ENCODE results near the gene ATF6. TPM values are rescaled to one million over a fixed set of nuclear protein-coding genes. Genes with fewer than 3 reads are reported as not detected.

Gene ATF6, protein sequence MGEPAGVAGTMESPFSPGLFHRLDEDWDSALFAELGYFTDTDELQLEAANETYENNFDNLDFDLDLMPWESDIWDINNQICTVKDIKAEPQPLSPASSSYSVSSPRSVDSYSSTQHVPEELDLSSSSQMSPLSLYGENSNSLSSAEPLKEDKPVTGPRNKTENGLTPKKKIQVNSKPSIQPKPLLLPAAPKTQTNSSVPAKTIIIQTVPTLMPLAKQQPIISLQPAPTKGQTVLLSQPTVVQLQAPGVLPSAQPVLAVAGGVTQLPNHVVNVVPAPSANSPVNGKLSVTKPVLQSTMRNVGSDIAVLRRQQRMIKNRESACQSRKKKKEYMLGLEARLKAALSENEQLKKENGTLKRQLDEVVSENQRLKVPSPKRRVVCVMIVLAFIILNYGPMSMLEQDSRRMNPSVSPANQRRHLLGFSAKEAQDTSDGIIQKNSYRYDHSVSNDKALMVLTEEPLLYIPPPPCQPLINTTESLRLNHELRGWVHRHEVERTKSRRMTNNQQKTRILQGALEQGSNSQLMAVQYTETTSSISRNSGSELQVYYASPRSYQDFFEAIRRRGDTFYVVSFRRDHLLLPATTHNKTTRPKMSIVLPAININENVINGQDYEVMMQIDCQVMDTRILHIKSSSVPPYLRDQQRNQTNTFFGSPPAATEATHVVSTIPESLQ
- total RNA-seq (2022) (56.3 and 71.8 TPM in 2 replicates), Bru-seq, nascent RNA (percentile 95 among the genes with signal in this experiment), BruChase-seq, experiment 1, labeled RNA remaining after a 6-hour chase (percentile 91 among the genes with signal in this experiment), BruChase-seq, experiment 2, labeled RNA remaining after a 2-hour chase (percentile 87 among the genes with signal in this experiment)
- long read RNA-seq, full-length matches to known transcripts: 163 of 212 reads
- long read RNA-seq, partial matches to known transcripts: 8 of 212 reads
- long read RNA-seq, other reads (novel, unspliced or antisense): 41 of 212 reads

DNA sequence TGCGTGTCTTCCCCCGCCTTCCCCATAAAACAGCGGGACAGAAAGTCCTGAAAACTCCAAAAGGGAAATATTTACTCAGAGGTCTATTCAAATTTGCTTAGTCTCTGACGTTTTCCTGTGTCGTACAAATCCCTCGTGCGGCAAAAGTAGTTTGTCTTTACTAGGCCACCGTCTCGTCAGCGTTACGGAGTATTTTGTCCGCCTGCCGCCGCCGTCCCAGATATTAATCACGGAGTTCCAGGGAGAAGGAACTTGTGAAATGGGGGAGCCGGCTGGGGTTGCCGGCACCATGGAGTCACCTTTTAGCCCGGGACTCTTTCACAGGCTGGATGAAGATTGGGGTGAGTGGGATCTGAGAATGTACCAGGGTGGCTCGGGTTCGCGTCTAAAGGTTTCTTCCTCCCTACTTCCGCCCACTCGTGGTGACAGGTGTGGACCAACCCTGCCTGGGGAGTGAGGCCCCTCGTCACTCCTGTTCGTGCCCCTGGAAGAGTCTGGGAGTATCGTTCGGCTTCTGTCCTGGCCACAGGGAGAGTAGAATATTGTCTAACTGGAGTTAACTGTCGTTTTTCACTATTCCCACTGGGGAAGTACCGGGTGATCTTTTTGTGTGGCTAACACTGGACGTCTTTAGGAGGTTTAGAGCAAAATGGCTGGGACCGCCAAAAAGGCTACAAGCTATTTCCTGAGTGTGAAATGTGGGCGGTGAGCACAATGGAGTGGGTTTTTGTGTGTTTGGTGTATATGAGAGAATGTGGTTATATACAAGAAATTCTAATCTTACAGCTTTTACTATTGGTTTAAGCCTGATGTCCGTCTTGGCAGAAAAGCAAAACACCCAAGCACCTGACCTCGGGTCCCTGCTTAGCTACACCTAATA lies at the start of gene ATF6:
Gene ATF6 (plus strand): TSS at position 219 of the 880 bp plus-strand sequence. CDS start 41 bp downstream, at position 260.
- POLR2A ChIA-PET: interaction anchor here (0.6 to 2.2 kb wide), 19 partner anchors 8 to 568 kb away, joined by 3 to 17 read pairs (median 3); partner anchors contain the start of genes DUSP12, FCRLA and NDUFS2
- Mint-ChIP-seq H3K36me3 (ENCODE audit: insufficient read depth, unreplicated experiment) (peaks cover 11% of the 10 kb centered on the region), H3K4me1 (ENCODE audit: insufficient read depth, unreplicated experiment) (peaks cover 25% of the 10 kb centered on the region), H3K27me3 (ENCODE audit: insufficient read depth, unreplicated experiment) (no peaks in the 10 kb centered on the region), H3K9me3 (ENCODE audit: unreplicated experiment) (no peaks in the 10 kb centered on the region), H3K27ac (ENCODE audit: low read depth, unreplicated experiment) (peak within 1 kb of the TSS; percentile 100), H3K4me3 (ENCODE audit: unreplicated experiment) (peak within 1 kb of the TSS; percentile 100)
- BruUV-seq (replicated peaks): TSS peak; percentile 56
- intact Hi-C loops (cut with micrococcal nuclease): no loop called here
- CTCF ChIA-PET: interaction anchor here (0.7 to 2.2 kb wide), 11 partner anchors 10 to 377 kb away, joined by 3 to 13 read pairs (median 5); partner anchors contain the start of gene DUSP12
- TF ChIP-seq, protein P1, sequence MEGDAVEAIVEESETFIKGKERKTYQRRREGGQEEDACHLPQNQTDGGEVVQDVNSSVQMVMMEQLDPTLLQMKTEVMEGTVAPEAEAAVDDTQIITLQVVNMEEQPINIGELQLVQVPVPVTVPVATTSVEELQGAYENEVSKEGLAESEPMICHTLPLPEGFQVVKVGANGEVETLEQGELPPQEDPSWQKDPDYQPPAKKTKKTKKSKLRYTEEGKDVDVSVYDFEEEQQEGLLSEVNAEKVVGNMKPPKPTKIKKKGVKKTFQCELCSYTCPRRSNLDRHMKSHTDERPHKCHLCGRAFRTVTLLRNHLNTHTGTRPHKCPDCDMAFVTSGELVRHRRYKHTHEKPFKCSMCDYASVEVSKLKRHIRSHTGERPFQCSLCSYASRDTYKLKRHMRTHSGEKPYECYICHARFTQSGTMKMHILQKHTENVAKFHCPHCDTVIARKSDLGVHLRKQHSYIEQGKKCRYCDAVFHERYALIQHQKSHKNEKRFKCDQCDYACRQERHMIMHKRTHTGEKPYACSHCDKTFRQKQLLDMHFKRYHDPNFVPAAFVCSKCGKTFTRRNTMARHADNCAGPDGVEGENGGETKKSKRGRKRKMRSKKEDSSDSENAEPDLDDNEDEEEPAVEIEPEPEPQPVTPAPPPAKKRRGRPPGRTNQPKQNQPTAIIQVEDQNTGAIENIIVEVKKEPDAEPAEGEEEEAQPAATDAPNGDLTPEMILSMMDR (IDR thresholded peaks at IDR 0.05; ENCODE audit: unreplicated experiment): no peak
- peak; percentile 98 for DNase-seq (ENCODE audit: unreplicated experiment)

DNA sequence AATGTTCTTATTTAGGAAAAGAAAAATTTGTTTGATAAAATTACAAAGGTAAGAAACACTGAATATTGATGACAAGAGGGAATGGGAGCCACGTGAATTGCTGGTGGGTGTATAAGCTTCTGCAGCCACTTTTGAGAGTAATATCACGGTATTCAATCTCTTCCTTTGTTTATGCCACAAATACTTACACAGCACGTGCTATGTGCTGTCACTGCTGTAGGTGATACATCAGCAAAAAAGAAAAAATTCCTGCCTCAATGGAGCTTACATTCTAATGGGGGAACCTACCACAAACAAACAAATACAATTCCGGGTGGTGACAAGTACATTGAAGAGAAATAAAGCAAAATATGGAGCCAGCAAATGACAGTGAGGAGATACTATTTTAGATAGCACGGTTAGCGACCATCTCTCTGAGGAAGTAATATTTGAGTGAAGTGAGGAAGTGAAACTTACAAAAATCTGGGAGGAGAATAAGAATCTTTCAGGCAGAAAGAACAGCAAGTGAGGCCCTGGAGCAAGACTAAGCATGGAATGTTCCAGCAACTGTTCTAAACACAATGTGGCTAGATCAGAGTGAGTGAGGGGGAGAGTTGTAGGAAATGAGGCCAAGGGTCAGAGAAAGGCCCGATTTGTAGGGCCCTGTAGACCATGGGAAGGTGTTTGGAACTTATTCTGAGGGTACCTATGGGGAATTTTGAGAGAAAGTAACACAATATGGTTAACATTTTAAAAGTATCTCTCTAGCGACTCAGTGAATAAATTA lies 47.4 kb upstream of the ATF6 start:
- no TSS peak for BruUV-seq (replicated peaks)
- DNase-seq (ENCODE audit: unreplicated experiment): no peak
- Mint-ChIP-seq H3K4me3 (ENCODE audit: unreplicated experiment) (no peak overlapping the region), H3K9me3 (ENCODE audit: unreplicated experiment) (no peaks in the 10 kb centered on the region), H3K27ac (ENCODE audit: low read depth, unreplicated experiment) (no peak overlapping the region), H3K4me1 (ENCODE audit: insufficient read depth, unreplicated experiment) (peaks cover 11% of the 10 kb centered on the region), H3K36me3 (ENCODE audit: insufficient read depth, unreplicated experiment) (no peaks in the 10 kb centered on the region), H3K27me3 (ENCODE audit: insufficient read depth, unreplicated experiment) (no peaks in the 10 kb centered on the region)
- ChIA-PET POLR2A (no interaction called here), CTCF (interaction anchor here (1.2 kb wide), 1 partner anchor 8 kb away, joined by 4 read pairs; no protein-coding TSS in a partner anchor)
- intact Hi-C loops (cut with micrococcal nuclease): no loop called here
- TF ChIP-seq, protein P1 (IDR thresholded peaks at IDR 0.05; ENCODE audit: unreplicated experiment): no peak

DNA sequence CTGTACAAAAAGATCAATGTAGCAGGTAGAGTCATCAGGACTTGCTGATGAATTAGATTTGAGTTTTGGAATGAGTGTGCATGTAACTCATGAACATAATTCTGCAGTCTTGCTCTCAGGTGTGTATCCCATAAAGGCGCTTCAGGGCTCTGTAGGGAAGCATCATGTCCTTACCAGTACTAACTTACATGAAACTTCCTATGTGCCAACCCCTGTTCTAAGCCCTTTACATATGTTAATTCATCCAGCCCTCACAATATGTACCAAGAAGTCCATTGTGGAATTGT lies 46.9 kb upstream of the ATF6 start:
- CTCF ChIA-PET: no interaction called here
- no TSS peak for BruUV-seq (replicated peaks)

More for the DNA sequence above, 46.9 kb upstream of the ATF6 start:
- no peaks in the 10 kb centered on the region for H3K36me3 Mint-ChIP-seq (ENCODE audit: insufficient read depth, unreplicated experiment)
- peaks cover 11% of the 10 kb centered on the region for H3K4me1 Mint-ChIP-seq (ENCODE audit: insufficient read depth, unreplicated experiment)
- H3K27ac Mint-ChIP-seq (ENCODE audit: low read depth, unreplicated experiment): no peak overlapping the region
- H3K27me3 Mint-ChIP-seq (ENCODE audit: insufficient read depth, unreplicated experiment): no peaks in the 10 kb centered on the region
- H3K9me3 Mint-ChIP-seq (ENCODE audit: unreplicated experiment): no peaks in the 10 kb centered on the region
- POLR2A ChIA-PET: no interaction called here
- H3K4me3 Mint-ChIP-seq (ENCODE audit: unreplicated experiment): no peak overlapping the region
- DNase-seq (ENCODE audit: unreplicated experiment): no peak
- intact Hi-C loops (cut with micrococcal nuclease): no loop called here
- TF ChIP-seq, protein P1 (IDR thresholded peaks at IDR 0.05; ENCODE audit: unreplicated experiment): no peak
